ENCODE results near the gene LLPH.

The LLPH gene

DNA sequence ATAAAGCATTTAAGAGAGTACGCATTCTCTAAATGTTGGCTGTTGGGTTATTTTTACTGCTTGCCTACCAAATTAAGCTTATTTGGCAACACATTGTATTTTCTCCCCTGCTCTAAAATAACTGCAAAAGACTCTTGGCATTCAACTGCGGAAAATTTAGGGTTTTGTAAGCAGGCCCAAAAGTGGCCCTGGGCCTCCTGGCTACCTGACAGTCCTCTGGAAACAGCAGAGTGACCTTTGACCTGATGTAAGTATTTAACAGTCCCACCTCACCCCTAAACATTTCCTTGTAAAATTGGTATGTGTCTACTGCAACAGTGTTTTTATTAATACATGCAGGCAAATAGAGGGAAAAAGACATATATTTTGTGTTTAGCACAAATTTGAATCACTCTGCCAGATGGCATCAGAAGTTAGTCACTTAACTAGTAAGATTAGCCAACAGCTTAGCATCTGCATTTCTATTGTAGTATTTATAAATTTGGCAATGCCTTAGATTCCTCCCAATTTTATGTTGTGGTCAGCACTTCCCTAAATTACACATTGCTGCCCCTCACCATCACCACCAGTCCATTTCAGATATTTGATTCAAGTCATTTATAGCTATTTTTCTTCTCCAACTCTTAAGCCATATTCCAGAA is 11.2 kb downstream of the LLPH start:
- H3K9me3 ChIP-seq (ENCODE audit: control insufficient read depth, insufficient read depth, low read depth, low read length), result no peaks in the 10 kb centered on the region
- peaks cover 27 to 40% of the 10 kb centered on the region in 2 experiments for H3K36me3 ChIP-seq (ENCODE audit: control insufficient read depth in 2 of 2, insufficient read depth in 1 of 2, low read length in 2 of 2)
- H3K4me3 ChIP-seq (ENCODE audit: low read depth, low read length), result no peak overlapping the region
- H3K27ac ChIP-seq (ENCODE audit: extremely low read depth, low read depth, low read length), result no peak overlapping the region
- ChIA-PET CTCF (no interaction called here), POLR2A (no interaction called here)
- no peak for TF ChIP-seq ZNF677 (tag by site-specific recombination; IDR thresholded peaks at IDR 0.05)
- TF ChIP-seq ZFHX2 (tag by site-specific recombination; conservative IDR thresholded peaks at IDR 0.05), result no peak
- TF ChIP-seq, protein P1, sequence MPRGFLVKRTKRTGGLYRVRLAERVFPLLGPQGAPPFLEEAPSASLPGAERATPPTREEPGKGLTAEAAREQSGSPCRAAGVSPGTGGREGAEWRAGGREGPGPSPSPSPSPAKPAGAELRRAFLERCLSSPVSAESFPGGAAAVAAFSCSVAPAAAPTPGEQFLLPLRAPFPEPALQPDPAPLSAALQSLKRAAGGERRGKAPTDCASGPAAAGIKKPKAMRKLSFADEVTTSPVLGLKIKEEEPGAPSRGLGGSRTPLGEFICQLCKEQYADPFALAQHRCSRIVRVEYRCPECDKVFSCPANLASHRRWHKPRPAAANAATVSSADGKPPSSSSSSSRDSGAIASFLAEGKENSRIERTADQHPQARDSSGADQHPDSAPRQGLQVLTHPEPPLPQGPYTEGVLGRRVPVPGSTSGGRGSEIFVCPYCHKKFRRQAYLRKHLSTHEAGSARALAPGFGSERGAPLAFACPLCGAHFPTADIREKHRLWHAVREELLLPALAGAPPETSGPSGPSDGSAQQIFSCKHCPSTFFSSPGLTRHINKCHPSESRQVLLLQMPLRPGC (tag by site-specific recombination; IDR thresholded peaks at IDR 0.05), result no peak
- TF ChIP-seq, protein P2, sequence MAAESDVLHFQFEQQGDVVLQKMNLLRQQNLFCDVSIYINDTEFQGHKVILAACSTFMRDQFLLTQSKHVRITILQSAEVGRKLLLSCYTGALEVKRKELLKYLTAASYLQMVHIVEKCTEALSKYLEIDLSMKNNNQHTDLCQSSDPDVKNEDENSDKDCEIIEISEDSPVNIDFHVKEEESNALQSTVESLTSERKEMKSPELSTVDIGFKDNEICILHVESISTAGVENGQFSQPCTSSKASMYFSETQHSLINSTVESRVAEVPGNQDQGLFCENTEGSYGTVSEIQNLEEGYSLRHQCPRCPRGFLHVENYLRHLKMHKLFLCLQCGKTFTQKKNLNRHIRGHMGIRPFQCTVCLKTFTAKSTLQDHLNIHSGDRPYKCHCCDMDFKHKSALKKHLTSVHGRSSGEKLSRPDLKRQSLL (tag by site-specific recombination; IDR thresholded peaks at IDR 0.05), result no peak
- no peak for TF ChIP-seq ZNF175 (tag by site-specific recombination; IDR thresholded peaks at IDR 0.05)
- TF ChIP-seq, protein P3, sequence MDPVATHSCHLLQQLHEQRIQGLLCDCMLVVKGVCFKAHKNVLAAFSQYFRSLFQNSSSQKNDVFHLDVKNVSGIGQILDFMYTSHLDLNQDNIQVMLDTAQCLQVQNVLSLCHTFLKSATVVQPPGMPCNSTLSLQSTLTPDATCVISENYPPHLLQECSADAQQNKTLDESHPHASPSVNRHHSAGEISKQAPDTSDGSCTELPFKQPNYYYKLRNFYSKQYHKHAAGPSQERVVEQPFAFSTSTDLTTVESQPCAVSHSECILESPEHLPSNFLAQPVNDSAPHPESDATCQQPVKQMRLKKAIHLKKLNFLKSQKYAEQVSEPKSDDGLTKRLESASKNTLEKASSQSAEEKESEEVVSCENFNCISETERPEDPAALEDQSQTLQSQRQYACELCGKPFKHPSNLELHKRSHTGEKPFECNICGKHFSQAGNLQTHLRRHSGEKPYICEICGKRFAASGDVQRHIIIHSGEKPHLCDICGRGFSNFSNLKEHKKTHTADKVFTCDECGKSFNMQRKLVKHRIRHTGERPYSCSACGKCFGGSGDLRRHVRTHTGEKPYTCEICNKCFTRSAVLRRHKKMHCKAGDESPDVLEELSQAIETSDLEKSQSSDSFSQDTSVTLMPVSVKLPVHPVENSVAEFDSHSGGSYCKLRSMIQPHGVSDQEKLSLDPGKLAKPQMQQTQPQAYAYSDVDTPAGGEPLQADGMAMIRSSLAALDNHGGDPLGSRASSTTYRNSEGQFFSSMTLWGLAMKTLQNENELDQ (tag by site-specific recombination; IDR thresholded peaks at IDR 0.05; ENCODE audit: low read depth), result no peak
- TF ChIP-seq, protein P4, sequence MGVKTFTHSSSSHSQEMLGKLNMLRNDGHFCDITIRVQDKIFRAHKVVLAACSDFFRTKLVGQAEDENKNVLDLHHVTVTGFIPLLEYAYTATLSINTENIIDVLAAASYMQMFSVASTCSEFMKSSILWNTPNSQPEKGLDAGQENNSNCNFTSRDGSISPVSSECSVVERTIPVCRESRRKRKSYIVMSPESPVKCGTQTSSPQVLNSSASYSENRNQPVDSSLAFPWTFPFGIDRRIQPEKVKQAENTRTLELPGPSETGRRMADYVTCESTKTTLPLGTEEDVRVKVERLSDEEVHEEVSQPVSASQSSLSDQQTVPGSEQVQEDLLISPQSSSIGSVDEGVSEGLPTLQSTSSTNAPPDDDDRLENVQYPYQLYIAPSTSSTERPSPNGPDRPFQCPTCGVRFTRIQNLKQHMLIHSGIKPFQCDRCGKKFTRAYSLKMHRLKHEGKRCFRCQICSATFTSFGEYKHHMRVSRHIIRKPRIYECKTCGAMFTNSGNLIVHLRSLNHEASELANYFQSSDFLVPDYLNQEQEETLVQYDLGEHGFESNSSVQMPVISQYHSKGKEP (tag by site-specific recombination; IDR thresholded peaks at IDR 0.05), result no peak
- TF ChIP-seq, protein P5, sequence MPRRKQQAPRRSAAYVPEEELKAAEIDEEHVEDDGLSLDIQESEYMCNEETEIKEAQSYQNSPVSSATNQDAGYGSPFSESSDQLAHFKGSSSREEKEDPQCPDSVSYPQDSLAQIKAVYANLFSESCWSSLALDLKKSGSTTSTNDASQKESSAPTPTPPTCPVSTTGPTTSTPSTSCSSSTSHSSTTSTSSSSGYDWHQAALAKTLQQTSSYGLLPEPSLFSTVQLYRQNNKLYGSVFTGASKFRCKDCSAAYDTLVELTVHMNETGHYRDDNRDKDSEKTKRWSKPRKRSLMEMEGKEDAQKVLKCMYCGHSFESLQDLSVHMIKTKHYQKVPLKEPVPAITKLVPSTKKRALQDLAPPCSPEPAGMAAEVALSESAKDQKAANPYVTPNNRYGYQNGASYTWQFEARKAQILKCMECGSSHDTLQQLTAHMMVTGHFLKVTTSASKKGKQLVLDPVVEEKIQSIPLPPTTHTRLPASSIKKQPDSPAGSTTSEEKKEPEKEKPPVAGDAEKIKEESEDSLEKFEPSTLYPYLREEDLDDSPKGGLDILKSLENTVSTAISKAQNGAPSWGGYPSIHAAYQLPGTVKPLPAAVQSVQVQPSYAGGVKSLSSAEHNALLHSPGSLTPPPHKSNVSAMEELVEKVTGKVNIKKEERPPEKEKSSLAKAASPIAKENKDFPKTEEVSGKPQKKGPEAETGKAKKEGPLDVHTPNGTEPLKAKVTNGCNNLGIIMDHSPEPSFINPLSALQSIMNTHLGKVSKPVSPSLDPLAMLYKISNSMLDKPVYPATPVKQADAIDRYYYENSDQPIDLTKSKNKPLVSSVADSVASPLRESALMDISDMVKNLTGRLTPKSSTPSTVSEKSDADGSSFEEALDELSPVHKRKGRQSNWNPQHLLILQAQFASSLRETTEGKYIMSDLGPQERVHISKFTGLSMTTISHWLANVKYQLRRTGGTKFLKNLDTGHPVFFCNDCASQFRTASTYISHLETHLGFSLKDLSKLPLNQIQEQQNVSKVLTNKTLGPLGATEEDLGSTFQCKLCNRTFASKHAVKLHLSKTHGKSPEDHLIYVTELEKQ (tag by site-specific recombination; IDR thresholded peaks at IDR 0.05; ENCODE audit: borderline replicate concordance), result no peak
- TF ChIP-seq ZNF274 (IDR thresholded peaks at IDR 0.05; ENCODE audit: low read length), result no peak
- TF ChIP-seq ZNF274 (tag by site-specific recombination; IDR thresholded peaks at IDR 0.05; ENCODE audit: borderline replicate concordance), result no peak
- TF ChIP-seq ZNF423 (tag by site-specific recombination; IDR thresholded peaks at IDR 0.05), result no peak
- TF ChIP-seq, protein P6, sequence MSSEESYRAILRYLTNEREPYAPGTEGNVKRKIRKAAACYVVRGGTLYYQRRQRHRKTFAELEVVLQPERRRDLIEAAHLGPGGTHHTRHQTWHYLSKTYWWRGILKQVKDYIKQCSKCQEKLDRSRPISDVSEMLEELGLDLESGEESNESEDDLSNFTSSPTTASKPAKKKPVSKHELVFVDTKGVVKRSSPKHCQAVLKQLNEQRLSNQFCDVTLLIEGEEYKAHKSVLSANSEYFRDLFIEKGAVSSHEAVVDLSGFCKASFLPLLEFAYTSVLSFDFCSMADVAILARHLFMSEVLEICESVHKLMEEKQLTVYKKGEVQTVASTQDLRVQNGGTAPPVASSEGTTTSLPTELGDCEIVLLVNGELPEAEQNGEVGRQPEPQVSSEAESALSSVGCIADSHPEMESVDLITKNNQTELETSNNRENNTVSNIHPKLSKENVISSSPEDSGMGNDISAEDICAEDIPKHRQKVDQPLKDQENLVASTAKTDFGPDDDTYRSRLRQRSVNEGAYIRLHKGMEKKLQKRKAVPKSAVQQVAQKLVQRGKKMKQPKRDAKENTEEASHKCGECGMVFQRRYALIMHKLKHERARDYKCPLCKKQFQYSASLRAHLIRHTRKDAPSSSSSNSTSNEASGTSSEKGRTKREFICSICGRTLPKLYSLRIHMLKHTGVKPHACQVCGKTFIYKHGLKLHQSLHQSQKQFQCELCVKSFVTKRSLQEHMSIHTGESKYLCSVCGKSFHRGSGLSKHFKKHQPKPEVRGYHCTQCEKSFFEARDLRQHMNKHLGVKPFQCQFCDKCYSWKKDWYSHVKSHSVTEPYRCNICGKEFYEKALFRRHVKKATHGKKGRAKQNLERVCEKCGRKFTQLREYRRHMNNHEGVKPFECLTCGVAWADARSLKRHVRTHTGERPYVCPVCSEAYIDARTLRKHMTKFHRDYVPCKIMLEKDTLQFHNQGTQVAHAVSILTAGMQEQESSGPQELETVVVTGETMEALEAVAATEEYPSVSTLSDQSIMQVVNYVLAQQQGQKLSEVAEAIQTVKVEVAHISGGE (tag by site-specific recombination; conservative IDR thresholded peaks at IDR 0.05; ENCODE audit: low read depth), result no peak
- TF ChIP-seq, protein P7, sequence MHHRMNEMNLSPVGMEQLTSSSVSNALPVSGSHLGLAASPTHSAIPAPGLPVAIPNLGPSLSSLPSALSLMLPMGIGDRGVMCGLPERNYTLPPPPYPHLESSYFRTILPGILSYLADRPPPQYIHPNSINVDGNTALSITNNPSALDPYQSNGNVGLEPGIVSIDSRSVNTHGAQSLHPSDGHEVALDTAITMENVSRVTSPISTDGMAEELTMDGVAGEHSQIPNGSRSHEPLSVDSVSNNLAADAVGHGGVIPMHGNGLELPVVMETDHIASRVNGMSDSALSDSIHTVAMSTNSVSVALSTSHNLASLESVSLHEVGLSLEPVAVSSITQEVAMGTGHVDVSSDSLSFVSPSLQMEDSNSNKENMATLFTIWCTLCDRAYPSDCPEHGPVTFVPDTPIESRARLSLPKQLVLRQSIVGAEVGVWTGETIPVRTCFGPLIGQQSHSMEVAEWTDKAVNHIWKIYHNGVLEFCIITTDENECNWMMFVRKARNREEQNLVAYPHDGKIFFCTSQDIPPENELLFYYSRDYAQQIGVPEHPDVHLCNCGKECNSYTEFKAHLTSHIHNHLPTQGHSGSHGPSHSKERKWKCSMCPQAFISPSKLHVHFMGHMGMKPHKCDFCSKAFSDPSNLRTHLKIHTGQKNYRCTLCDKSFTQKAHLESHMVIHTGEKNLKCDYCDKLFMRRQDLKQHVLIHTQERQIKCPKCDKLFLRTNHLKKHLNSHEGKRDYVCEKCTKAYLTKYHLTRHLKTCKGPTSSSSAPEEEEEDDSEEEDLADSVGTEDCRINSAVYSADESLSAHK (tag by site-specific recombination; IDR thresholded peaks at IDR 0.05), result no peak
- TF ChIP-seq ZNF626 (tag by site-specific recombination; IDR thresholded peaks at IDR 0.05), result no peak
- no peak for TF ChIP-seq ZNF2 (tag by site-specific recombination; IDR thresholded peaks at IDR 0.05)
- no peak for TF ChIP-seq SP2 (tag by site-specific recombination; IDR thresholded peaks at IDR 0.05)
- H3K4me1 ChIP-seq (ENCODE audit: control insufficient read depth, insufficient read depth, low read length), result no peaks in the 10 kb centered on the region
